ENCODE results near the gene DIAPH2. TPM values are rescaled to one million over a fixed set of nuclear protein-coding genes. Genes with fewer than 3 reads are reported as not detected.

The DIAPH2 gene
- total and polyA plus RNA-seq, 2 experiments from 2014 or later, result 16.2 to 56.6 TPM

GRCh38 chrX:97175147-97175546 is 490.5 kb downstream of the DIAPH2 start:
- no peak overlapping the region for H2AFZ ChIP-seq
- no peak overlapping the region for H3K27ac Mint-ChIP-seq
- no peaks in the 10 kb centered on the region for H3K36me3 ChIP-seq (ENCODE audit: insufficient read depth)
- peaks cover 10% of the 10 kb centered on the region; the same call in 2 of the 3 replicates for H3K36me3 Mint-ChIP-seq (ENCODE audit: low read depth)
- no peak overlapping the region for H3K4me2 ChIP-seq
- no peak overlapping the region for H3K4me3 Mint-ChIP-seq
- H3K4me1 ChIP-seq (ENCODE audit: insufficient read depth), result no peaks in the 10 kb centered on the region
- no peak for ATAC-seq
- no peaks in the 10 kb centered on the region; the same call in 1 of the 3 replicates for H3K4me1 Mint-ChIP-seq
- DNase-seq (ENCODE audit: low spot score), result no peak
- TF ChIP-seq STAT1 (IDR thresholded peaks at IDR 0.05; ENCODE audit: unreplicated experiment) (no peak), CTCF (conservative IDR thresholded peaks at IDR 0.05; ENCODE audit: low read depth in 2 of 2) (peak in 1 of 2 experiments; percentile 9; a peak in 1 of 4 replicates)
- H3K9me3 Mint-ChIP-seq, result peaks cover 5% of the 10 kb centered on the region
- no peaks in the 10 kb centered on the region for H3K27me3 Mint-ChIP-seq (ENCODE audit: insufficient read depth, low read depth, poor library complexity)
- no peak overlapping the region for H3K4me3 ChIP-seq
- no peaks in the 10 kb centered on the region for H3K9me2 ChIP-seq (ENCODE audit: insufficient read depth)
- no peaks in the 10 kb centered on the region for H4K20me1 ChIP-seq (replicated peaks; ENCODE audit: insufficient read depth)
- H3K27me3 ChIP-seq (ENCODE audit: insufficient read depth), result no peaks in the 10 kb centered on the region
- H3K27ac ChIP-seq (ENCODE audit: low read depth), result no peak overlapping the region
- no peaks in the 10 kb centered on the region for H3F3A ChIP-seq (replicated peaks; ENCODE audit: low read depth)
- H3K79me2 ChIP-seq (replicated peaks; ENCODE audit: insufficient read depth), result no peaks in the 10 kb centered on the region

- ATAC-seq (no peak), DNase-seq (ENCODE audit: low spot score) (no peak)
- Mint-ChIP-seq H3K9me3 (no peaks in the 10 kb centered on the region), H3K4me3 (no peak overlapping the region), H3K27ac (no peak overlapping the region), H3K36me3 (ENCODE audit: low read depth) (no peaks in the 10 kb centered on the region), H3K4me1 (no peaks in the 10 kb centered on the region), H3K27me3 (ENCODE audit: insufficient read depth, low read depth, poor library complexity) (no peaks in the 10 kb centered on the region)
- Histone ChIP-seq H4K20me1 (replicated peaks; ENCODE audit: insufficient read depth) (no peaks in the 10 kb centered on the region), H2AFZ (no peak overlapping the region), H3K4me2 (no peak overlapping the region), H3K9me2 (ENCODE audit: insufficient read depth) (no peaks in the 10 kb centered on the region), H3K27ac (ENCODE audit: low read depth) (no peak overlapping the region), H3F3A (replicated peaks; ENCODE audit: low read depth) (no peaks in the 10 kb centered on the region), H3K4me1 (ENCODE audit: insufficient read depth) (no peaks in the 10 kb centered on the region), H3K36me3 (ENCODE audit: insufficient read depth) (no peaks in the 10 kb centered on the region), H3K4me3 (no peak overlapping the region), H3K27me3 (ENCODE audit: insufficient read depth) (no peaks in the 10 kb centered on the region), H3K79me2 (replicated peaks; ENCODE audit: insufficient read depth) (no peaks in the 10 kb centered on the region)
- no peak for TF ChIP-seq ZNF331 (CRISPR knock-in tag; IDR thresholded peaks at IDR 0.05; ENCODE audit: low read depth)
- no peak for TF ChIP-seq NANOG (IDR thresholded peaks at IDR 0.05; ENCODE audit: borderline replicate concordance)
- TF ChIP-seq EZH2phosphoT487 (IDR thresholded peaks at IDR 0.05; ENCODE audit: unreplicated experiment), result no peak
- no peak for TF ChIP-seq POLR2AphosphoS5 (IDR thresholded peaks at IDR 0.05; ENCODE audit: low read depth)
- TF ChIP-seq EZH2 (IDR thresholded peaks at IDR 0.05; ENCODE audit: low read depth, unreplicated experiment), result no peak
- TF ChIP-seq ZNF114 (CRISPR knock-in tag; IDR thresholded peaks at IDR 0.05), result no peak
Observed at GRCh38 chrX:97189668-97190067, 505.0 kb downstream of the DIAPH2 start.

DNA sequence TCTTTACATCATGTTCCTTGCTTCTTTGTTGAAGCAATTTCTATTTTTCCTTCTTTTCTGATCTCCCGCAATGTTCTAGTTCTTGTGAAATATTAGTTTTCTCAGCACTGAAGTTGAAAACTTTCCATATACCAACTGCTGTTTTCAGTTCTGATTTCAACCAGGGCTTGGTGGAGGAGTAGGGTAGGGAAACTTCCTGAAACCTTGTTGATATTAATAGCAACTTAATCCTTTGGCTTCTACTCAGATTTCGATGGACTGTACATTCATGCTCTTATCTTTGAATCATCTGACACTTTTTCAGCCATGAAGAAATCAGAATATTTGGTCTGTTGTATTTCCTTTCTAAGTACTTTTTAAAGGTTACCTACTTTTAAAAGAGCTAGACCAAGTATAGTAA is 514.9 kb downstream of the DIAPH2 start:
- H3K4me1 Mint-ChIP-seq, result peaks cover 2% of the 10 kb centered on the region; the same call in 1 of the 3 replicates
- no peak overlapping the region for H3K4me3 Mint-ChIP-seq
- Histone ChIP-seq H3K4me3 (no peak overlapping the region), H2AFZ (no peak overlapping the region), H3K27ac (ENCODE audit: low read depth) (no peak overlapping the region), H3K27me3 (ENCODE audit: insufficient read depth) (no peaks in the 10 kb centered on the region), H3K79me2 (replicated peaks; ENCODE audit: insufficient read depth) (no peaks in the 10 kb centered on the region), H3K36me3 (ENCODE audit: insufficient read depth) (no peaks in the 10 kb centered on the region), H3F3A (replicated peaks; ENCODE audit: low read depth) (no peaks in the 10 kb centered on the region), H3K9me2 (ENCODE audit: insufficient read depth) (no peaks in the 10 kb centered on the region), H4K20me1 (replicated peaks; ENCODE audit: insufficient read depth) (no peaks in the 10 kb centered on the region), H3K4me2 (no peak overlapping the region), H3K4me1 (ENCODE audit: insufficient read depth) (no peaks in the 10 kb centered on the region)
- DNase-seq (ENCODE audit: low spot score), result no peak
- H3K27me3 Mint-ChIP-seq (ENCODE audit: insufficient read depth, low read depth, poor library complexity), result peaks cover 8% of the 10 kb centered on the region
- no peak overlapping the region for H3K27ac Mint-ChIP-seq
- H3K9me3 Mint-ChIP-seq, result no peaks in the 10 kb centered on the region; the same call in 1 of the 3 replicates
- H3K36me3 Mint-ChIP-seq (ENCODE audit: low read depth), result no peaks in the 10 kb centered on the region
- no peak for ATAC-seq
- TF ChIP-seq, protein P1, sequence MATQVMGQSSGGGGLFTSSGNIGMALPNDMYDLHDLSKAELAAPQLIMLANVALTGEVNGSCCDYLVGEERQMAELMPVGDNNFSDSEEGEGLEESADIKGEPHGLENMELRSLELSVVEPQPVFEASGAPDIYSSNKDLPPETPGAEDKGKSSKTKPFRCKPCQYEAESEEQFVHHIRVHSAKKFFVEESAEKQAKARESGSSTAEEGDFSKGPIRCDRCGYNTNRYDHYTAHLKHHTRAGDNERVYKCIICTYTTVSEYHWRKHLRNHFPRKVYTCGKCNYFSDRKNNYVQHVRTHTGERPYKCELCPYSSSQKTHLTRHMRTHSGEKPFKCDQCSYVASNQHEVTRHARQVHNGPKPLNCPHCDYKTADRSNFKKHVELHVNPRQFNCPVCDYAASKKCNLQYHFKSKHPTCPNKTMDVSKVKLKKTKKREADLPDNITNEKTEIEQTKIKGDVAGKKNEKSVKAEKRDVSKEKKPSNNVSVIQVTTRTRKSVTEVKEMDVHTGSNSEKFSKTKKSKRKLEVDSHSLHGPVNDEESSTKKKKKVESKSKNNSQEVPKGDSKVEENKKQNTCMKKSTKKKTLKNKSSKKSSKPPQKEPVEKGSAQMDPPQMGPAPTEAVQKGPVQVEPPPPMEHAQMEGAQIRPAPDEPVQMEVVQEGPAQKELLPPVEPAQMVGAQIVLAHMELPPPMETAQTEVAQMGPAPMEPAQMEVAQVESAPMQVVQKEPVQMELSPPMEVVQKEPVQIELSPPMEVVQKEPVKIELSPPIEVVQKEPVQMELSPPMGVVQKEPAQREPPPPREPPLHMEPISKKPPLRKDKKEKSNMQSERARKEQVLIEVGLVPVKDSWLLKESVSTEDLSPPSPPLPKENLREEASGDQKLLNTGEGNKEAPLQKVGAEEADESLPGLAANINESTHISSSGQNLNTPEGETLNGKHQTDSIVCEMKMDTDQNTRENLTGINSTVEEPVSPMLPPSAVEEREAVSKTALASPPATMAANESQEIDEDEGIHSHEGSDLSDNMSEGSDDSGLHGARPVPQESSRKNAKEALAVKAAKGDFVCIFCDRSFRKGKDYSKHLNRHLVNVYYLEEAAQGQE (IDR thresholded peaks at IDR 0.05; ENCODE audit: unreplicated experiment), result no peak
- TF ChIP-seq, protein P2, sequence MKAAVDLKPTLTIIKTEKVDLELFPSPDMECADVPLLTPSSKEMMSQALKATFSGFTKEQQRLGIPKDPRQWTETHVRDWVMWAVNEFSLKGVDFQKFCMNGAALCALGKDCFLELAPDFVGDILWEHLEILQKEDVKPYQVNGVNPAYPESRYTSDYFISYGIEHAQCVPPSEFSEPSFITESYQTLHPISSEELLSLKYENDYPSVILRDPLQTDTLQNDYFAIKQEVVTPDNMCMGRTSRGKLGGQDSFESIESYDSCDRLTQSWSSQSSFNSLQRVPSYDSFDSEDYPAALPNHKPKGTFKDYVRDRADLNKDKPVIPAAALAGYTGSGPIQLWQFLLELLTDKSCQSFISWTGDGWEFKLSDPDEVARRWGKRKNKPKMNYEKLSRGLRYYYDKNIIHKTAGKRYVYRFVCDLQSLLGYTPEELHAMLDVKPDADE (IDR thresholded peaks at IDR 0.05), result no peak
- TF ChIP-seq ZNF114 (CRISPR knock-in tag; IDR thresholded peaks at IDR 0.05) (no peak), ZNF331 (CRISPR knock-in tag; IDR thresholded peaks at IDR 0.05; ENCODE audit: low read depth) (no peak), CTCF (conservative IDR thresholded peaks at IDR 0.05; ENCODE audit: low read depth in 2 of 2) (no peak), EZH2 (IDR thresholded peaks at IDR 0.05; ENCODE audit: low read depth, unreplicated experiment) (no peak), POLR2AphosphoS5 (IDR thresholded peaks at IDR 0.05; ENCODE audit: low read depth) (no peak)

Data from GM23338 (cell line).